Keratinocyte (primary cell): ENCODE results near the gene TPRA1. TPM values are rescaled to one million over a fixed set of nuclear protein-coding genes. Genes with fewer than 3 reads are reported as not detected.

Experiments
- DNase-seq: peaks from one replicate; pipeline ENCODE4 v3.0.0-alpha.2; 2011; ENCODE audit warnings: low read depth, missing footprints, low spot score
- FAIRE-seq: peaks from 2 replicates; lab custom pipeline; 2011; peaks lifted over from hg19 to GRCh38; lab: Jason Lieb, UNC
- H2AFZ ChIP-seq: 2 replicates; pipeline ENCODE4 v1.6.0; 2012; ENCODE audit warnings: low read length, control low read depth, inconsistent platforms; ENCODE audit not compliant: control insufficient read depth
- H3K27ac ChIP-seq: 2 replicates; pipeline ENCODE4 v1.5.1; 2011; ENCODE audit warnings: low read length; ENCODE audit not compliant: control insufficient read depth, insufficient read depth
- H3K27me3 ChIP-seq: 3 replicates; pipeline ENCODE4 v1.6.0; 2011; ENCODE audit warnings: low read length; ENCODE audit not compliant: control insufficient read depth, insufficient read depth; ENCODE audit errors: extremely low read depth
- H3K36me3 ChIP-seq, 2 experiments: 2 replicates in 1 of 2; 3 replicates in 1 of 2; pipeline ENCODE4 v1.5.1; 2011; ENCODE audit warnings: low read length in 2 of 2, mild to moderate bottlenecking in 1 of 2; ENCODE audit not compliant: control insufficient read depth in 2 of 2, insufficient read depth in 2 of 2; ENCODE audit errors: extremely low read depth in 1 of 2
- H3K4me1 ChIP-seq: 3 replicates; pipeline ENCODE4 v1.5.1; 2011; ENCODE audit warnings: low read length; ENCODE audit not compliant: control insufficient read depth, insufficient read depth; ENCODE audit errors: extremely low read depth
- H3K4me2 ChIP-seq: 3 replicates; pipeline ENCODE4 v1.6.0; 2011; ENCODE audit warnings: low read depth, low read length; ENCODE audit not compliant: control insufficient read depth, insufficient read depth; ENCODE audit errors: extremely low read depth
- H3K4me3 ChIP-seq, 3 experiments: fragments of 200-600 bp in 1 of 3; sonication (generic) in 1 of 3; 2 replicates in 2 of 3; 3 replicates in 1 of 3; pipeline ENCODE4 v1.5.1; 2011 to 2016; ENCODE audit warnings: low read length in 3 of 3, mild to moderate bottlenecking in 3 of 3, control low read depth in 2 of 3, inconsistent platforms in 1 of 3, low read depth in 1 of 3, mixed read lengths in 1 of 3, mixed run types in 1 of 3, moderate library complexity in 1 of 3; ENCODE audit not compliant: control insufficient read depth in 2 of 3, insufficient read depth in 2 of 3; ENCODE audit errors: extremely low read depth in 1 of 3
- H3K79me2 ChIP-seq: 2 replicates; pipeline ENCODE4 v1.6.0; 2012; ENCODE audit warnings: low read length; ENCODE audit not compliant: control insufficient read depth, insufficient read depth
- H3K9ac ChIP-seq: 3 replicates; pipeline ENCODE4 v1.6.0; 2011; ENCODE audit warnings: low read length; ENCODE audit not compliant: control insufficient read depth, insufficient read depth; ENCODE audit errors: extremely low read depth
- H3K9me1 ChIP-seq: 3 replicates; pipeline ENCODE4 v1.6.0; 2011; ENCODE audit warnings: low read length; ENCODE audit not compliant: control insufficient read depth, insufficient read depth; ENCODE audit errors: extremely low read depth
- H3K9me3 ChIP-seq: 2 replicates; pipeline ENCODE4 v1.5.1; 2012; ENCODE audit warnings: low read depth, low read length; ENCODE audit not compliant: control insufficient read depth
- H4K20me1 ChIP-seq: 3 replicates; pipeline ENCODE4 v1.6.0; 2011; ENCODE audit warnings: low read length; ENCODE audit not compliant: control insufficient read depth, insufficient read depth; ENCODE audit errors: extremely low read depth
- CTCF ChIP-seq, 3 experiments: IDR thresholded peaks in 1 of 3; conservative IDR thresholded peaks in 1 of 3; optimal IDR thresholded peaks in 1 of 3; 2 replicates in 2 of 3; 3 replicates in 1 of 3; pipeline versions ENCODE3 to v1.5.1; 2011; ENCODE audit warnings: low read length in 3 of 3, mild to moderate bottlenecking in 3 of 3, moderate library complexity in 2 of 3, control low read depth in 1 of 3, inconsistent platforms in 1 of 3; ENCODE audit not compliant: insufficient read depth in 2 of 3; ENCODE audit errors: extremely low read depth in 1 of 3
- EZH2 ChIP-seq: IDR thresholded peaks from one replicate; pipeline ENCODE4 v1.6.1; 2012; ENCODE audit warnings: inconsistent platforms, mild to moderate bottlenecking, low read length, moderate library complexity
- dilution Hi-C: fragments of 300-500 bp; cut with MboI; formaldehyde crosslinking; loops from one replicate; pipeline ENCODE4 v1.7.0; 2020; ENCODE audit warnings: low sequenced_read_pairs; ENCODE audit not compliant: extremely low pct_ligation_motif_present
- polyA plus RNA-seq, 5 experiments: library from polyadenylated mRNA; depleted of rRNA in 3 of 5; stranded (reverse) in 3 of 5; stranded (forward) in 1 of 5; unstranded in 1 of 5; fragments of >200 nt; gene quantifications; 1 replicate in 1 of 5; 2 replicates in 3 of 5; 3 replicates in 1 of 5; pipeline versions ENCODE4 v1.2.1 to v1.2.3, GENCODE V29; 2011 to 2012; ENCODE audit warnings: missing spikeins in 2 of 5, low read depth in 1 of 5, low replicate concordance in 1 of 5

TPRA1 gene
- polyA plus RNA-seq, 1 donor (not counting 4 experiments of a cell fraction or from before 2014, with no cell fraction given) = 22.2 TPM

- TF ChIP-seq CTCF (optimal IDR thresholded peaks at IDR 0.05 in 1 of 3, IDR thresholded peaks at IDR 0.05 in 1 of 3, conservative IDR thresholded peaks at IDR 0.05 in 1 of 3; ENCODE audit: extremely low read depth in 1 of 3, insufficient read depth in 2 of 3, low read length in 3 of 3) = no peak
- TF ChIP-seq EZH2 = no peak
- Histone ChIP-seq H3K36me3 (peaks cover 0 to 9% of the 10 kb centered on the region in 2 experiments), H3K27ac (no peak overlapping the region), H3K9ac (no peak overlapping the region), H4K20me1 (no peaks in the 10 kb centered on the region), H3K9me1 (no peaks in the 10 kb centered on the region), H3K4me1 (no peaks in the 10 kb centered on the region), H3K9me3 (no peaks in the 10 kb centered on the region), H3K4me3 (no peak overlapping the region), H3K79me2 (no peaks in the 10 kb centered on the region), H3K4me2 (no peak overlapping the region), H2AFZ (no peak overlapping the region), H3K27me3 (peaks cover 11% of the 10 kb centered on the region)
- dilution Hi-C loops = no loop called here
- FAIRE-seq (no peak), DNase-seq (no peak)
Measured at GRCh38 chr3:127624063-127624462, 33.5 kb upstream of the TPRA1 start.

GRCh38 chr3:127622772-127623576 is 32.4 kb upstream of the TPRA1 start:
- Histone ChIP-seq H3K9me3 (no peaks in the 10 kb centered on the region), H4K20me1 (no peaks in the 10 kb centered on the region), H3K4me2 (no peak overlapping the region), H3K27me3 (peaks cover 2% of the 10 kb centered on the region), H3K27ac (no peak overlapping the region), H3K4me3 (no peak overlapping the region), H3K9me1 (no peaks in the 10 kb centered on the region), H3K9ac (no peak overlapping the region), H3K79me2 (no peaks in the 10 kb centered on the region), H3K36me3 (peaks cover 0 to 9% of the 10 kb centered on the region in 2 experiments), H2AFZ (no peak overlapping the region), H3K4me1 (no peaks in the 10 kb centered on the region)
- dilution Hi-C loops = no loop called here
- FAIRE-seq (no peak), DNase-seq (no peak)
- TF ChIP-seq CTCF (optimal IDR thresholded peaks at IDR 0.05 in 1 of 3, IDR thresholded peaks at IDR 0.05 in 1 of 3, conservative IDR thresholded peaks at IDR 0.05 in 1 of 3; ENCODE audit: extremely low read depth in 1 of 3, insufficient read depth in 2 of 3, low read length in 3 of 3) (no peak), EZH2 (no peak)
